Dermis lymphatic vessel endothelial cell (primary cell): ENCODE measurements around the gene INTS7. TPM values are rescaled to one million over a fixed set of nuclear protein-coding genes. Genes with fewer than 3 reads are reported as not detected.

Experiments used
- total RNA-seq: library from RNA; depleted of rRNA; stranded (reverse); fragments of >200 nt; gene quantifications from 2 replicates; pipeline ENCODE4 v1.2.1, GENCODE V29; 2014

INTS7 gene, protein sequence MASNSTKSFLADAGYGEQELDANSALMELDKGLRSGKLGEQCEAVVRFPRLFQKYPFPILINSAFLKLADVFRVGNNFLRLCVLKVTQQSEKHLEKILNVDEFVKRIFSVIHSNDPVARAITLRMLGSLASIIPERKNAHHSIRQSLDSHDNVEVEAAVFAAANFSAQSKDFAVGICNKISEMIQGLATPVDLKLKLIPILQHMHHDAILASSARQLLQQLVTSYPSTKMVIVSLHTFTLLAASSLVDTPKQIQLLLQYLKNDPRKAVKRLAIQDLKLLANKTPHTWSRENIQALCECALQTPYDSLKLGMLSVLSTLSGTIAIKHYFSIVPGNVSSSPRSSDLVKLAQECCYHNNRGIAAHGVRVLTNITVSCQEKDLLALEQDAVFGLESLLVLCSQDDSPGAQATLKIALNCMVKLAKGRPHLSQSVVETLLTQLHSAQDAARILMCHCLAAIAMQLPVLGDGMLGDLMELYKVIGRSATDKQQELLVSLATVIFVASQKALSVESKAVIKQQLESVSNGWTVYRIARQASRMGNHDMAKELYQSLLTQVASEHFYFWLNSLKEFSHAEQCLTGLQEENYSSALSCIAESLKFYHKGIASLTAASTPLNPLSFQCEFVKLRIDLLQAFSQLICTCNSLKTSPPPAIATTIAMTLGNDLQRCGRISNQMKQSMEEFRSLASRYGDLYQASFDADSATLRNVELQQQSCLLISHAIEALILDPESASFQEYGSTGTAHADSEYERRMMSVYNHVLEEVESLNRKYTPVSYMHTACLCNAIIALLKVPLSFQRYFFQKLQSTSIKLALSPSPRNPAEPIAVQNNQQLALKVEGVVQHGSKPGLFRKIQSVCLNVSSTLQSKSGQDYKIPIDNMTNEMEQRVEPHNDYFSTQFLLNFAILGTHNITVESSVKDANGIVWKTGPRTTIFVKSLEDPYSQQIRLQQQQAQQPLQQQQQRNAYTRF
- total RNA-seq = 12.7 and 19.4 TPM in 2 replicates

DNA sequence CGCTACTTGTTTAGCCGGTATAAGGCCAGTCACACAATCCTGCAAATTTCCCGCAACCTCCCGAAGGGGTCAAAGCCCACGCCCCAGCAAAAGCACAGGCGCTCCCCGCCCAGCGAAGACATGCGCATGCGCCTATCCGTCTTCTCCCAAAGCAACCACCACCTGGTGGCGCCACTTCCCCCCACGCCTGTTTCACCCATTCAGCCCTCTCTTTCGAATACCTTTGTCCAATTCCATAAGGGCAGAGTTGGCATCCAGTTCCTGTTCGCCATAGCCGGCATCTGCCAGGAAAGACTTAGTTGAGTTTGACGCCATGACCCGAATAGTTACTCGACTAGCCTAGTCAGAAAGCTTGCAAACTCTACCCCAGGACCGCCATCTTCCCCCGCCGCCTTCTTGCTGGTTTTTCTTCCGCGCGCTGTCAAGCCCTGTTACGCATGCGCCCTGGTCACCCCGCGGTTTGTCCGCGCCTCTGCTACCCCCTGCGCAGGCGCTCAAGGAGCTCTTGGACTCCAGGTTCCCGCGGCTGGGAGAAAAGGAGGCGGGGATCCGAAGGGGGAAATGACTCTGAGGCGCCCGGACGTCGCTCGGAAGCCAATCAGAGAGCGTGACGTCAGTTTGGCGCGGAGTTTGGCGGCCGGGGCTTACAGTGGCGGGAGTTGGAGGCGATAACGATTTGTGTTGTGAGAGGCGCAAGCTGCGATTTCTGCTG lies at the start of gene INTS7, which contains the start of gene DTL:
Gene INTS7, minus strand, starts transcription at position 435 of the 712 bp plus-strand sequence. Its CDS starts 120 bp downstream, at position 315.
Gene DTL, plus strand, starts transcription at position 626 of the 712 bp plus-strand sequence. CDS start 143 bp downstream, outside the sequence.

Other genes starting within 250 kb of the INTS7 start
- 43.2 and 45.6 TPM in 2 replicates for gene LPGAT1, start 204.8 kb downstream of the INTS7 start, total RNA-seq
- 6.2 and 9.8 TPM in 2 replicates for gene DTL, start 191 bp upstream of the INTS7 start, total RNA-seq
- gene PPP2R5A, start 249.9 kb upstream of the INTS7 start, total RNA-seq = 31.5 and 33.8 TPM in 2 replicates